GM20000 (cell line): ENCODE measurements around the gene MIER1.
A peak's percentile ranks its signal among the peaks of the same experiment; 100 is the strongest.

Experiments used
- DNase-seq: peaks from one replicate; pipeline ENCODE4 v3.0.0; 2012; ENCODE audit warnings: low spot score
- TF ChIP-seq, protein P1 (sequence below): IDR thresholded peaks from 2 replicates; pipeline ENCODE4 v1.5.1; 2012; ENCODE audit warnings: mild to moderate bottlenecking, control low read depth; ENCODE audit errors: extremely low read depth, missing control alignments

The MIER1 gene

GRCh38 chr1:66982561-66983260 is 57.9 kb downstream of the MIER1 start:
- DNase-seq = no peak
- TF ChIP-seq, protein P1, sequence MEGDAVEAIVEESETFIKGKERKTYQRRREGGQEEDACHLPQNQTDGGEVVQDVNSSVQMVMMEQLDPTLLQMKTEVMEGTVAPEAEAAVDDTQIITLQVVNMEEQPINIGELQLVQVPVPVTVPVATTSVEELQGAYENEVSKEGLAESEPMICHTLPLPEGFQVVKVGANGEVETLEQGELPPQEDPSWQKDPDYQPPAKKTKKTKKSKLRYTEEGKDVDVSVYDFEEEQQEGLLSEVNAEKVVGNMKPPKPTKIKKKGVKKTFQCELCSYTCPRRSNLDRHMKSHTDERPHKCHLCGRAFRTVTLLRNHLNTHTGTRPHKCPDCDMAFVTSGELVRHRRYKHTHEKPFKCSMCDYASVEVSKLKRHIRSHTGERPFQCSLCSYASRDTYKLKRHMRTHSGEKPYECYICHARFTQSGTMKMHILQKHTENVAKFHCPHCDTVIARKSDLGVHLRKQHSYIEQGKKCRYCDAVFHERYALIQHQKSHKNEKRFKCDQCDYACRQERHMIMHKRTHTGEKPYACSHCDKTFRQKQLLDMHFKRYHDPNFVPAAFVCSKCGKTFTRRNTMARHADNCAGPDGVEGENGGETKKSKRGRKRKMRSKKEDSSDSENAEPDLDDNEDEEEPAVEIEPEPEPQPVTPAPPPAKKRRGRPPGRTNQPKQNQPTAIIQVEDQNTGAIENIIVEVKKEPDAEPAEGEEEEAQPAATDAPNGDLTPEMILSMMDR = no peak

- peak; percentile 17 for DNase-seq
- TF ChIP-seq, protein P1 = no peak
Measured at GRCh38 chr1:66984491-66984890, 59.7 kb downstream of the MIER1 start.

DNA sequence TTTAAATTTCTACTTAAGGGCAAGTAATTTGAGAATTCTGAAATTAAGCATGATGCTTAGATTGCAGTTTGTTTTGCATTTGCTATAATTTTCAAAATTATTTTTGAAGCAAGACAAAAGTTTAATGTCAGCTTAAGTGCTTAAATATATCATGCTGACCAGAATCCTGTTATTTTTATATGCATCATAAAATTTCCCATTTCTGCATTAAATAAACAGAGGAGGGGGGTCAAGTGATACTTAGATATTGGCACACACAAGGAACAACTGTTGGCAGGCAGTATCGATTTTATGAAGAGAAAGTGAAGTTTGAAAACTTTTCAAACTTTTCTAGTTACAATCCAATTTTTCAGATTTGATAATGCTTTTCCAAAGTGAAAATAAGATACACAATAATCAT is 61.0 kb downstream of the MIER1 start:
- TF ChIP-seq, protein P1 = no peak
- no peak for DNase-seq

DNA sequence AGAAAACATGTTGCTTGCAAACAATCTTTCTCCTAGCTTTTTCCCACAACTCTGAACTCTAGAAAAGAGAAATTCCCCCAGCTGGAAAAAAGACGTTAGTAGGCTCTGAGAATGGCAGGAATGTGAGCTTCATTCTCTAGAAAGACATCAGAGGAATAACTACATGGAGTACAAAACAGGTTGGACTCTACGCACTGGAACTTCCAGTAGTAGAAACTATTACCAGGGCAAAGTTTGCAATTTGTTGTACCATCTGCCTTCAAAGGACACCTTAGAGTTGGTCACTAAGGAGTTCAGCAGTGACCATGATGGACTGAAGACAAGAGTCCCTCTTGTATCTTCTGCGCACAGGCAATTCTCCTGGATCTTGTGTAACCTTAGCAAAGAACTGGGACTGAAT is 68.3 kb downstream of the MIER1 start:
- TF ChIP-seq, protein P1 = no peak
- DNase-seq = no peak

DNA sequence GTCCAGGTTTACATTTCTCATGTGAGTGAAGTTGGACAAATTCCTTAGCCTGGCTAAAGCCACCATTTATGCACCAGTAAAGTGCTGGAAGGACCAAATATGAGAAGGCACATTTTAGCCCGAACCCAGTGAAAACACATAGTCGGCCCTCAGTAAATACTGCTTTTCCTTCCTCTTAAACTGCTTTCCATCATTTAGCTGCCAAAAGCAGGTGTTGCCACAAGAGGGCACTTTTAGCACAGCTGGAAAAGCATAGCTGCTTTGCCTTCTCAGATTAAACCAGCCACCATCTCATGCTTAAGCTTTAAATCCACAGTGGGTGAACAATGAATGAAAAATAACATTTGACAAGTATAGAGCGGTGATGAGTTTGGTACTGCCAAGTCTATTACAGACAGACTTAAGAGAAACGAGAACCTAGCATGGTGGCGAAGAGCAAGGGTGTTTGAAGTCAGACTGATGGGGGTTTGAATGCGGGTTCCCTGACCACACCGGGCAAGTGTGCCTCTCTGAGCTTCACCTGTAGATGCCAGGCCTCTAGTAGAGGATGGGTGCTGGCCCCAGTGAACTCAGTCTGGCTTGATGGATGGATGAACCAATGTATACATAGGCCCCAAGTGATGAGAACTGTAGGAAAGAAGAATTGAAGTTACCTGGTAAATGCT is 71.4 kb downstream of the MIER1 start:
- DNase-seq = peak; percentile 54
- TF ChIP-seq, protein P1 = peak; percentile 81

GRCh38 chr1:66998972-66999371 is 74.2 kb downstream of the MIER1 start:
- TF ChIP-seq, protein P1 = no peak
- DNase-seq = no peak

DNA sequence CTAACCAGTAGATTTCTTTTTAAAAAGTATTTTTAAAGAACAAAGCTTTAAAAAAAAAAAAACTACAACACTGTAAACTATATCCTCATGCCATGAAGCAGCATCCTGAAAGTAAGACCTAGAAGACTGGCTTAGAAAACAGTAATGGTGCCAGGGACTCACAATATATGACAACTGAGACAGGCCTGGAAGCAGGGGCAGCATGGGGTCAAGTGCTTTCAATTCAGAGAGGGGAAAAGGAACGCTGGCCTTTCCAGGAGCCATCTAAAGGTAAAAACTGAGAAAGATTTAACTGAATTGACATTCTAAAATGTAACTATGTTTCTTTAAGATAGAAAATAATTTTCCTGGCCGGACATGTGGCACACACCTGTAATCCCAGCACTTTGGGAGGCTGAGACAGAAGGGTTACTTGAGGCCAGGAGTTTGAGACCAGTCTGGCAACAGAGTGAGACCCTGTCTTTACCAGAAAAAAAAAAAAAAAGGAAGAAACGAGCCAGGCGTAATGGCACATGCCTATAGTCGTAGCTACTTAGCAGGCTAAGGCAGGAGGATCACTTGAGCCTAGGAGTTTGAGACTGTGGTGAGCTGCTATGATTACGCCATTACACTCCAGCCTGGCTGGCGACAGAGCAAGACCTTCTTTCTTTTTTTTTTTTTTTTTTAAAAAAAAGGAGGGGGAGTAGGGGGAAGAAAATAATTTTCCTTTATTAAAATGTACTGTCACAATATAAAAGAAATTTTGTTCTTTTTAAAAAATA is 75.0 kb downstream of the MIER1 start:
- TF ChIP-seq, protein P1 = no peak

More for the DNA sequence above, 75.0 kb downstream of the MIER1 start:
- no peak for DNase-seq
